ENCODE data around the gene LPP. TPM values are rescaled to one million over a fixed set of nuclear protein-coding genes. Genes with fewer than 3 reads are reported as not detected.

The LPP gene
- total and polyA plus RNA-seq, 9 of the 15 experiments (the other 6 are each of a cell fraction or from before 2014, with no cell fraction given) = 0.07 to 0.18 TPM; not detected in 7

DNA sequence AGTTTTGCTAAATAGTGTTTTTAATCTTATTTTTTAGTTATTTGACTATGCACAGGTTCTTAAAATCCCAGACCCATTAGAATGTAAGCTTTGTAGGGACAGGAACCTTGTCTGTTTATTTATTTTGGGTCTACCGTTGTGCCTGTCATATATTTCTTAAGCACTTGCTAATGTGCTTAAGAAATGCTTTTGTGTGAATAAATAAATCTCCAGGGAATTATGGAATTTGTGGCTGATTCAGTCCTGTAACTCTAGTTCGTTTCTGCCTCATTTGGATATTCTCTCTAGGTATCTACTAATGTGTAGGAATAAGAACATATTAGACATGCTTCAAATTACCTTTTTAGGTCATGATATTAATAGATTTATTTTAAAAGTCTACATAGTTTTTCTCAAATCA is 161.6 kb downstream of the LPP start:
- TF ChIP-seq, protein P1, sequence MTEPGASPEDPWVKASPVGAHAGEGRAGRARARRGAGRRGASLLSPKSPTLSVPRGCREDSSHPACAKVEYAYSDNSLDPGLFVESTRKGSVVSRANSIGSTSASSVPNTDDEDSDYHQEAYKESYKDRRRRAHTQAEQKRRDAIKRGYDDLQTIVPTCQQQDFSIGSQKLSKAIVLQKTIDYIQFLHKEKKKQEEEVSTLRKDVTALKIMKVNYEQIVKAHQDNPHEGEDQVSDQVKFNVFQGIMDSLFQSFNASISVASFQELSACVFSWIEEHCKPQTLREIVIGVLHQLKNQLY (CRISPR knock-in tag; conservative IDR thresholded peaks at IDR 0.05) = no peak
- no peak for TF ChIP-seq ZFP1 (CRISPR knock-in tag; IDR thresholded peaks at IDR 0.05)
- TF ChIP-seq ZNF140 (CRISPR knock-in tag; IDR thresholded peaks at IDR 0.05) = no peak
- TF ChIP-seq U2AF1 (optimal IDR thresholded peaks at IDR 0.05; ENCODE audit: low read depth, low read length) = no peak
- TF ChIP-seq, protein P2, sequence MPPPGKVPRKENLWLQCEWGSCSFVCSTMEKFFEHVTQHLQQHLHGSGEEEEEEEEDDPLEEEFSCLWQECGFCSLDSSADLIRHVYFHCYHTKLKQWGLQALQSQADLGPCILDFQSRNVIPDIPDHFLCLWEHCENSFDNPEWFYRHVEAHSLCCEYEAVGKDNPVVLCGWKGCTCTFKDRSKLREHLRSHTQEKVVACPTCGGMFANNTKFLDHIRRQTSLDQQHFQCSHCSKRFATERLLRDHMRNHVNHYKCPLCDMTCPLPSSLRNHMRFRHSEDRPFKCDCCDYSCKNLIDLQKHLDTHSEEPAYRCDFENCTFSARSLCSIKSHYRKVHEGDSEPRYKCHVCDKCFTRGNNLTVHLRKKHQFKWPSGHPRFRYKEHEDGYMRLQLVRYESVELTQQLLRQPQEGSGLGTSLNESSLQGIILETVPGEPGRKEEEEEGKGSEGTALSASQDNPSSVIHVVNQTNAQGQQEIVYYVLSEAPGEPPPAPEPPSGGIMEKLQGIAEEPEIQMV (tag; conservative IDR thresholded peaks at IDR 0.05; ENCODE audit: low read depth) = no peak
- TF ChIP-seq ESRRB (CRISPR knock-in tag; IDR thresholded peaks at IDR 0.05; ENCODE audit: borderline replicate concordance) = no peak
- no peak for TF ChIP-seq ZNF217 (CRISPR knock-in tag; IDR thresholded peaks at IDR 0.05)
- TF ChIP-seq AFF4 (CRISPR knock-in tag; IDR thresholded peaks at IDR 0.05) = no peak
- no peak for TF ChIP-seq SNIP1 (IDR thresholded peaks at IDR 0.05; ENCODE audit: low read depth)
- H4K20me1 ChIP-seq (replicated peaks; ENCODE audit: control insufficient read depth, insufficient read depth, low read length) = no peaks in the 10 kb centered on the region
- no peaks in the 10 kb centered on the region for H3K27me3 ChIP-seq (ENCODE audit: control insufficient read depth in 2 of 2, insufficient read depth in 2 of 2, low read length in 2 of 2)
- no peak overlapping the region for H3K27ac ChIP-seq (ENCODE audit: extremely low read depth, low read depth, low read length)
- no peak overlapping the region for H3K4me3 ChIP-seq
- no peak for ATAC-seq
- no peak overlapping the region for H3K9ac ChIP-seq (ENCODE audit: insufficient read depth in 1 of 2, low read depth in 2 of 2, low read length in 2 of 2)
- no peak for DNase-seq (ENCODE audit: extremely low read depth in 1 of 4, low spot score in 3 of 4)
- H3K4me1 ChIP-seq (replicated peaks in 1 of 2; ENCODE audit: control insufficient read depth in 2 of 2, insufficient read depth in 2 of 2, low read length in 2 of 2) = no peaks in the 10 kb centered on the region
- no peaks in the 10 kb centered on the region for H3K36me3 ChIP-seq (ENCODE audit: control insufficient read depth, insufficient read depth, low read length)
- FAIRE-seq = no peak
- WGBS (ENCODE audit: insufficient coverage, low coverage, missing lambda C conversion rate) = 0% methylated on average over 2 of the region's 2 CpGs
- no TSS peak for BruUV-seq (replicated peaks)
- H2AFZ ChIP-seq (ENCODE audit: low read depth, low read length) = no peak overlapping the region
- no peaks in the 10 kb centered on the region for H3K79me2 ChIP-seq (ENCODE audit: control insufficient read depth, insufficient read depth, low read length)
- in situ Hi-C loops (cut with MboI) = no loop called here
- H3K9me1 ChIP-seq (ENCODE audit: control insufficient read depth, insufficient read depth, low read length) = no peaks in the 10 kb centered on the region
- CTCF ChIA-PET (ENCODE audit: low intra/inter-chr PET ratio) = no interaction called here
- POLR2A ChIA-PET = no interaction called here
- intact Hi-C loops (cut with micrococcal nuclease) = no loop called here
- H3K4me2 ChIP-seq (ENCODE audit: insufficient read depth, low read length) = no peak overlapping the region
- H3K9me3 ChIP-seq (replicated peaks; ENCODE audit: control insufficient read depth, insufficient read depth, low read depth, low read length) = no peaks in the 10 kb centered on the region

All from K562 (cell line).